ENCODE data around the gene KPNA3. TPM values are rescaled to one million over a fixed set of nuclear protein-coding genes. Genes with fewer than 3 reads are reported as not detected.

KPNA3 gene
- total and polyA plus RNA-seq, 8 donors = 5.3 to 16.0 (median 8.5) TPM

DNA sequence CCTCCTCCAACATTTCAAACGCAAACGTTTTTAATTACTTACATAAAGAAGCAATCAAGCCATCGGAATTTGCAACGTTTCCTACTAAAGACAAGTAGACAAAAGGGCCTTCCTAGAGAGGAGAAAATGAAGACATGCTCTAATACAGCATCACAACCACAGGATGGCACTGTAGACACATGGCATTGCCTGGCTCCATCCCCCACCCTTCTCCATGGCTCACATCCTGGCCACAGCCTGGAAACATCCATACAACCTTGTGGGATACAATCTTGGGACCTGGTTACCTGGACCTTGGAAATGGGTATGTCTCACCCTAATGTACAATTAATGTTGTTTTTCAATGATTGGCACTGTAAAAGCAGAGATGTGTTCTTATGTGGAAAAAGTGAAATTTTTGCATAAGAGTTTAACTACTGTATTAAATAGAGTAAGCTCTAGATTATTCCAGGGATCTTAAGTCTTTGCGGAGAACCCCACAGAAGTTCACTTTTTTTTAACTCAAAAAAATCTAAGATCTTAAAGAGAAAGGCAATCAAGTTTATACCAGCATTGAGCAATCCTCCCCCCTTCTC is 122.7 kb downstream of the KPNA3 start:
- H3K9me3 ChIP-seq = no peaks in the 10 kb centered on the region
- H3K4me1 ChIP-seq = no peaks in the 10 kb centered on the region
- intact Hi-C loops (cut with DNase I) = loop anchor here in 1 of 3 donors (5.0 kb wide), 1 partner anchor 177 kb away; no protein-coding TSS in a partner anchor
- no peaks in the 10 kb centered on the region for H3K27me3 ChIP-seq
- DNase-seq (peak in 3 of 6 donors; percentile 32 to 57 (median 38)), FAIRE-seq (no peak), ATAC-seq (peak; percentile 94 to 99 (median 98))
- no peak overlapping the region for H3K27ac ChIP-seq
- peaks cover 0 to 9% (median 3%) of the 10 kb centered on the region in 3 donors for H3K36me3 ChIP-seq
- no peak overlapping the region for H3K4me3 ChIP-seq
- WGBS, 2 donors = 34 to 44% methylated on average over 5 of the region's 5 CpGs
- TF ChIP-seq, protein P1, sequence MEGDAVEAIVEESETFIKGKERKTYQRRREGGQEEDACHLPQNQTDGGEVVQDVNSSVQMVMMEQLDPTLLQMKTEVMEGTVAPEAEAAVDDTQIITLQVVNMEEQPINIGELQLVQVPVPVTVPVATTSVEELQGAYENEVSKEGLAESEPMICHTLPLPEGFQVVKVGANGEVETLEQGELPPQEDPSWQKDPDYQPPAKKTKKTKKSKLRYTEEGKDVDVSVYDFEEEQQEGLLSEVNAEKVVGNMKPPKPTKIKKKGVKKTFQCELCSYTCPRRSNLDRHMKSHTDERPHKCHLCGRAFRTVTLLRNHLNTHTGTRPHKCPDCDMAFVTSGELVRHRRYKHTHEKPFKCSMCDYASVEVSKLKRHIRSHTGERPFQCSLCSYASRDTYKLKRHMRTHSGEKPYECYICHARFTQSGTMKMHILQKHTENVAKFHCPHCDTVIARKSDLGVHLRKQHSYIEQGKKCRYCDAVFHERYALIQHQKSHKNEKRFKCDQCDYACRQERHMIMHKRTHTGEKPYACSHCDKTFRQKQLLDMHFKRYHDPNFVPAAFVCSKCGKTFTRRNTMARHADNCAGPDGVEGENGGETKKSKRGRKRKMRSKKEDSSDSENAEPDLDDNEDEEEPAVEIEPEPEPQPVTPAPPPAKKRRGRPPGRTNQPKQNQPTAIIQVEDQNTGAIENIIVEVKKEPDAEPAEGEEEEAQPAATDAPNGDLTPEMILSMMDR (IDR thresholded peaks at IDR 0.05) = peak in 3 of 4 donors; percentile 22 to 49 (median 29)

DNA sequence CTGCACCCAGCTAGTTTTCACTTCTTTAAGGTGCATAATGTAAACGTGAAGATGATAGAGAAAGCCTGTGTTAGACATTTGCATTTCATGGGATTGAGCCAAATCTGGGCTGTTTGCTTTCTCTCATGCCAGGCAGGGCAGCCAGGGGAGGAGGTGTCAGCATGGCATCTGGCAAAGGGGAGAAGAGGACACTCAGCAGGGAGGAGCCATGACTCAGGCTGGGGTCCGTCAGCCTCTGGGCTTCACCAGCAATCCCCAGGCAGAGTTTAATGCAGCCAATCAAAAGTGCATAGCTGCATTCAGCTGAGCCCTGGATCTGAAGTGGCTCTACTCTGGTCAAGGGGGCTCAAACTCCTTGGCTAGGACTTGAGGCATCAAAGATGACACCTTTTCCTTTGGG is 124.7 kb downstream of the KPNA3 start:
- intact Hi-C loops (cut with DNase I) = no loop called here
- TF ChIP-seq, protein P1 (IDR thresholded peaks at IDR 0.05) = no peak
- Histone ChIP-seq H3K27me3 (no peaks in the 10 kb centered on the region), H3K4me3 (no peak overlapping the region), H3K4me1 (no peaks in the 10 kb centered on the region), H3K27ac (no peak overlapping the region), H3K9me3 (no peaks in the 10 kb centered on the region), H3K36me3 (peaks cover 0 to 9% (median 3%) of the 10 kb centered on the region in 3 donors)
- FAIRE-seq = no peak
- DNase-seq = no peak
- 56 to 65% methylated on average over 2 of the region's 2 CpGs for WGBS, 2 donors
- ATAC-seq = no peak

DNA sequence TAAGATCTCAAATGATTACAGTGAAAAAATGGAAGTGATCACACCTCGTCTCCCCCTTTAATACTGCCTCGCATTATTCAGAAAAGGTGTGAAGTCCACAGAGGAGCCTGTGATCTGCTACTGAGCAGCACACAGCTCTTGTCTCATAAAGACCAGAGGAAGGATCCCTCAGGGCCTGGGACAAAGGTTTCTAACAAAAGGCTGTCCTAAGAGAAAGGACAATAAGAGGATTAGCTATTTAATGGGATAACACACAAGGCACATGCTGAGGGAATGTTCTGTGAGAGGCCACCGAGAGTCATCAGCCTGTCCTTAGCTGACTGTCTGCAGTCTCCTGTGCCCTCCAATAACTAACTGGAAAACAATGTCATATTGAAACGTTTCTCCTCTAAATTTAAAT is 127.9 kb downstream of the KPNA3 start:
- WGBS, 2 donors = 81 to 84% methylated on average over 4 of the region's 4 CpGs
- intact Hi-C loops (cut with DNase I) = no loop called here
- no peaks in the 10 kb centered on the region for H3K9me3 ChIP-seq
- no peak for DNase-seq
- TF ChIP-seq, protein P1 (IDR thresholded peaks at IDR 0.05) = no peak
- H3K27me3 ChIP-seq = no peaks in the 10 kb centered on the region
- H3K27ac ChIP-seq = no peak overlapping the region
- peaks cover 0 to 9% (median 6%) of the 10 kb centered on the region in 3 donors for H3K36me3 ChIP-seq
- ATAC-seq = no peak
- no peaks in the 10 kb centered on the region for H3K4me1 ChIP-seq
- no peak for FAIRE-seq
- H3K4me3 ChIP-seq = no peak overlapping the region

DNA sequence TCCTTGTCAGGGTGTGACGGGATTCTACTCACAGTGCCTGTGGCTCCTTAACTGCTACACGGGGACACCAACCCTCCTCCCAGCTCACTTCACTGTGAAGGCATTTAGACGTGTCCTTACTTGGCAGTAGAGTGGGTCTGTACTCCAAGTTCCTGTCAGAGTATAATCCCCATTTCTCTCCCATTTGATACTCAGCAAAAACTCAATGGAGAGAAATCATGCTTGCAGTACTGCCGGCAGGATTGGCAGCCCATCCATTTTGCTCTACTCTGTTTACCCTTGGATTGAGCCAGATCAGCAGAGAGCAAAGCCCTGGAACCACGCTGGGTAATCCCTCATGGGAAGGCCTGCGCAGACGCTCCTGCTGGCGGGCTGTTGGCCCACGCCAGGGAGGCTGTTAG is 135.2 kb downstream of the KPNA3 start:
- Histone ChIP-seq H3K4me3 (no peak overlapping the region), H3K36me3 (no peaks in the 10 kb centered on the region), H3K4me1 (no peaks in the 10 kb centered on the region), H3K9me3 (no peaks in the 10 kb centered on the region), H3K27me3 (no peaks in the 10 kb centered on the region), H3K27ac (no peak overlapping the region)
- intact Hi-C loops (cut with DNase I) = loop anchor here in 1 of 3 donors (10.0 kb wide), 1 partner anchor 188 kb away; no protein-coding TSS in a partner anchor
- 89 to 95% methylated on average over 9 of the region's 9 CpGs for WGBS, 2 donors
- ATAC-seq (no peak), DNase-seq (no peak), FAIRE-seq (no peak)
- TF ChIP-seq, protein P1 (IDR thresholded peaks at IDR 0.05) = no peak

DNA sequence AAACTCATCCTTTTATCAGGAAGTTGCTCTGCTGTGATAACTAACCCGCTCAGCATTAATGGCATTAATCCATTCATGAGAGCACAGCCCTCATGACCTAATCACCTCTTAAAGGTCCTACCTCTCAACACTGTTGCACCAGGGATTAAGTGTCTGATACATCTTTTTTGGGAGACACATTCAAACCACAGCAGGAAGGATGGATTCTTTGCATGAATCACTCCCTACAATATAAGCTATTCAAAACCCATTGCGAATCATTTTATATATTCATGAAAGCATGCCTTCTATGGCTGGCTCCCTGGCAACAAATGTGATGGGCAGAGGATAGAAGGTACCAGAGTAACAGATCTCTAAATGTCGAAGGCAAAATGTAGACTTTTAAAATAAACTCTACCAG is 136.6 kb downstream of the KPNA3 start:
- no peaks in the 10 kb centered on the region for H3K36me3 ChIP-seq
- H3K9me3 ChIP-seq = no peaks in the 10 kb centered on the region
- no peak for DNase-seq
- no peak for ATAC-seq
- H3K4me3 ChIP-seq = no peak overlapping the region
- no peaks in the 10 kb centered on the region for H3K27me3 ChIP-seq
- no peaks in the 10 kb centered on the region for H3K4me1 ChIP-seq
- H3K27ac ChIP-seq = no peak overlapping the region
- TF ChIP-seq, protein P1 (IDR thresholded peaks at IDR 0.05) = no peak
- WGBS, 2 donors = 81 to 95% methylated on average over 3 of the region's 3 CpGs
- intact Hi-C loops (cut with DNase I) = loop anchor here in 1 of 3 donors (10.0 kb wide), 1 partner anchor 189 kb away; no protein-coding TSS in a partner anchor
- FAIRE-seq = no peak
